GM18519 (cell line): ENCODE measurements around the gene IRX6.

ENCODE experiments used
- ATAC-seq: cut with Tn5 transposase; IDR thresholded peaks from one replicate; pipeline ENCODE4 v1.9.1; 2021; ENCODE audit warnings: mild to moderate bottlenecking, moderate library complexity; ENCODE audit not compliant: unreplicated experiment, low FRiP score

Gene IRX6

GRCh38 chr16:55357241-55357640, 33.2 kb downstream of the IRX6 start:
- ATAC-seq = no peak

DNA sequence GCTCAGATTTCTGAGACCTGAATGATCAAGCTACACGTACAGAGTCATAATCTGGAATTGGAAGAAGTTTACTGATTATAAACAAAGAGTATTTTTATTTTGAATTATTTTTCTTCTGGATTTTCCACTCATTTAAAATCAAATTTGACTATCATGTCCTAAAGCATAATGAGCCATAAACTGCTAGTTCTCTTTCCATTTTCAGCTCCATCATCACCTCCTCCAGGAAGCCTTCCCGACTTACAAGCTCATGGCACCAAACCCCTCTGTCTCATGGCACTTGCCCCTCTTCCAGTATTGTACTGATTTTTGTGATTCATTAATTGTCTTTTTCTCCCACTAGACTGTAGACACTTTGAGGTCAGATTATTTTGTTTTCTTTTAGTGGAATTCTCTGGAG, 35.9 kb downstream of the IRX6 start:
- no peak for ATAC-seq

DNA sequence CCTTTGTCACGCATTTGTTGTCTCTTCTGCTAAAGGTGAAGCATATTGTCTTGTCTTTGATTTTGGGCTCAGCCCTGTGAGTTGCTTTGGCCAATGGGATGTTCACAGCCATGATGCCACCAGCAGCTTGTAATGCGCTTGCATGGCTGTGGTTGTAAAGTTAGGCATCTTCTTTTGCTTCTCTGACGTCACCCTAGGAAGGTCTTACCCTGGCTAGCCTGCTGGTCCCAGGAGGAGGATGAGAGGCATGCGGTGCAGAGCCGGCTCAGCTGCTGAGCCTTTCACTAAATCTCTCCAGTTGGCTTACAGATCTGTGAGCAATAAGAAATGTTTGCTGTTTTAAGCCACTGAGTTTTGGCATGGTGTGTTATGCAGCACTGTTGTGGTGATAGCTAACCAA, 40.8 kb downstream of the IRX6 start:
- ATAC-seq = no peak

GRCh38 chr16:55367301-55367811, 43.4 kb downstream of the IRX6 start:
- ATAC-seq = no peak

GRCh38 chr16:55367866-55368603, 44.0 kb downstream of the IRX6 start:
- no peak for ATAC-seq

DNA sequence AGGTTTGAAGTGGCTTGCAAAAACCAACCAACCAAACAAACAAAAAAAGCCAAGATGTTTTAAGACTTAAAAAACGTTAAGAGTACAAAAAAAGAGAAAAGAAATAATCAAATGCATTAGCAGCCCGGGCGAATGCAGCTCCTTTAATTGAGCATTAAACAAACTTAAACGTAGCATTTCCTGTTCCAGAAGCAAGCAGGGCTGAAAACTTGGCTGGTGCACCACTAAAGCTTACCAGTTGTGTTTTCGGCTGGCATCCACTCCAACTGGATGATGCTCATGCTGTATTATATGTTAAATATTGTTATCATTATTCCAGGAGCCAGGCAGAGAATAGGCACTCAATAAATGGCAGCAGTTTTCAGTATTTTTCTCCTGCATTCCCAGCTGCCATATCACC, 45.1 kb downstream of the IRX6 start:
- no peak for ATAC-seq

DNA sequence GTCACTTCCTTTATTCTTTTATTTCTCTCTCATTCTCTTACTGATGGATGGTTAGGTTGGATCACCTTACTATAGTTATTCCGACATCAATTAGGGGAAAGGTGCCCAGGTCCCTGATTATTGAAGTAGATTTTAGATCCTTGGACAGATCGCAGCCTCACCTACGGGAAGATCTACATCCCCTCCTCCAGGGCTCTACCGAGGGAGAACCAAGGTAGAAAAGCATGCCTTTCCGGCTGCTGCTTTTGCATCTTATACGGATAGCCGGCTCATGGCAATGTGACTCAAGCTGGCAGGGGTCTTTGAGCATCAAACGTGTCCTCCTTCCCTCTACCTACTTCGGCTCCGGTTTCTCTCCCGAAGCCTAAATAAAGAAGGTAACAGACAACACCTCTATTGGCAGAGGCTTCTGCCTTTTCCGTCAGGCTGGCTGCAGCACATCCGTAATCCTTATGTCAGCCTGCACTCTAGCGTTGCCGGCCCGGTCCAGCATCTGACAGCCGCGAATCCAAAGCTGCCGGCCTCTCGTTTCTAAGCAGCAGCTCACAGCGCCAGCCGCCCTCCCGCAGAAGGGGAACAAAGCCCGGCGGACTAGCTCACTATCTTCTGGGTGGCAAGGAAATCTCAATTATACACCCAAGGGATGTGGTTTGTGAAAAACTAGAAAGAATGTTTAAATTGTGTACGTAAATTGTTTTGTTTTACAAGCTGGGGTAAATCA, 46.9 kb downstream of the IRX6 start:
- ATAC-seq = no peak

- ATAC-seq = no peak
These were observed 48.9 kb downstream of the IRX6 start for GRCh38 chr16:55372792-55373488.

DNA sequence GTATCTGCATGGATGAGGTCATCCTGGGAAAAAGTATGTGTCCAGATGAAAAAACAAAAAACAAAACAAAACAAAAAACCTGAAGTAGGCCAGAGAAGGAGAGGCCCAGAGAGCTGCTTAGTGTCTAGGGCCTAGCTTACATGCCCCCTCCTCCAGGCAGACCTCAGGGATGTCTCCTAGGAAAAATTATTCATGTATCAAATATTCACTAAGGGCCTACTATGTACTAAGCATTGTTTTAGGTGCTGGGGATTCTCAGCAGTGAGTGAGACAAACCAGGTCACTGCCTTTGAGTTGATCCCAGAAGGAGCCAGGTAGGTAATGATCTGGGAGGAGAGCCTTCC, 49.5 kb downstream of the IRX6 start:
- no peak for ATAC-seq

GRCh38 chr16:55376045-55376444, 52.0 kb downstream of the IRX6 start:
- no peak for ATAC-seq

DNA sequence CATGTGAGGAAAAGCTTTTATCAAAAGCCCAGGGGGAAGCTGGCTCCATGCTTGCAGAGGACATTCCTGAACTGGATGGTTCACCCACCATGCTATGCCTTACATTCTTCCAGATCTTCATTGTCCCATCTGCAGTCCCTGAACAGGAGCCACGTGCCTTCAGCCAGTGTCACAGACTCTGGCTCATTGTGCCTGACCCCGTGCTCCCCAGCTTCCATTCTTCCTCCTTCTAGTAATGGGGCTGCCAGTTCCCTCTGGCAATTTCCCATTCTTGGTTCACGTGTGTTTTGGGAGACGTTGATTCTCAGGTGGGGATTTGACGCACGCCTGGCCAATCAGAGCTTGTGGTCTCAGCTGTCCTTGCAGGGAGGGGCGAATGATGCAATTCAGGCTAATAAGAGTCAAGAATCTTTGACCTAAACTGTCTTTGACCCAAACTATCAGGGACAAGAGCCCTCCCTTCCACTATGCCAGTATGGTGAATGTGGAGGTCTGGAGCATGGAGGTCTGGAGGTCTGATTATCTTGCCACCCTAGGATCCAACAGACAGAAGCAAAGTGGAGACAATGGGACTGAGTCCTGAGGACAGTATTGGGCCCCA, 52.7 kb downstream of the IRX6 start:
- no peak for ATAC-seq

- no peak for ATAC-seq
These were observed 53.8 kb downstream of the IRX6 start for GRCh38 chr16:55377840-55378239.

DNA sequence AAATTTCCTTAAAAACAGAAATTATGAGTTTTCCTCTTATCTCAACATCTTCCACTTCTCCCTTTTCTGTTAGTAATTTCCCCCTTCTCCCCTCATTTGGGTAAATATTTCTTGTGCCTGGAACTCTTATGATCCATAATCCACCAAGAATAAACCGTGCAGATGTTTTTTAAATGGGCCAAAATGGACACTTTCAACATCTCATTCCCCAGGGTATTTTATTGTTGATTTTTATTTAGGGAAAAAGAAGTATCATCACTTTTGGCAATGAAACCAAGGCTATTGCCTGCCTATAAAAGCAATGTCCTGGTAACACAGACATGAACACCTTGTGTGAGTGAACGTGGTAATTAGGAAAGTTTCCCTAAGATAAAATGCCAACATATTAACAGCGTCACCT, 54.6 kb downstream of the IRX6 start:
- ATAC-seq = no peak

- ATAC-seq = no peak
These were observed 55.4 kb downstream of the IRX6 start for GRCh38 chr16:55379371-55379770.

DNA sequence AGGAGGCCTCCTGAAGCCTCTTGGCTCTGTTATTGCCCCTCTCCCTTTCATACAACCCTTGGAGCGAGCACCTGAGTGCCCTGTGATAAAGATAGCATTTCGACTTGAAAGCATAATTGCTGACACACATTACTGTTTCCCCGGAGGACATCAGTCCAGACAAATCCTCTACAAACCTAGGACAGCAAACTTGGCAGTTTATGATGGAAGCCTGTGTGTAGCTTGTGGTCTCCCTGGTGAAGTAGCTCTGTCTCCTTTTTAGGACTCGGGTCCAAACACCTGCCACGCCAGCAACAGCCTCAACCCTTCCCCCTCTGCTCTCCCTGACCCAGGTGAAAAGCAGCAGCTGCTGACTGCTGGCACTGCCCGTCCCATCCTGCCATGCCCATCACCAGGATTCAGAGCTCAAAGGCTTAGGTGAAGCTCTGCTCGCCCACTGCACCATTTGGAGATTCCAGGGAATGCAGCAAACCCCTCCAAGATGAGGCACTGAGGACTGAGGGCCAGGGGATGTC, 55.9 kb downstream of the IRX6 start:
- ATAC-seq = no peak
